HCT116 (cell line): ENCODE measurements around the gene C9orf78. TPM values are rescaled to one million over a fixed set of nuclear protein-coding genes. Genes with fewer than 3 reads are reported as not detected.

Source experiments
- ATAC-seq: fragments of 200-7000 bp; cut with Tn5 transposase; 2 replicates; pipeline ENCODE4 v1.9.1; 2020; ENCODE audit warnings: mild to moderate bottlenecking, moderate library complexity
- BruUV-seq: library from RNA; stranded (reverse); fragments of 400-500 nt; replicated peaks from 2 replicates; lab custom pipeline; 2021; lab: Mats Ljungman, UMichigan
- CTCF ChIA-PET: fragments of 300-600 bp; sonication (Branson Sonifier 250); formaldehyde crosslinking; loops from one replicate; lab custom pipeline; 2021; ENCODE audit warnings: antibody characterized with exemption; lab: Charles Lee
- POLR2A ChIA-PET: fragments of 300-600, 350-600 bp; sonication (Branson Sonifier 250); formaldehyde crosslinking; loops from one replicate; lab custom pipeline; 2021; ENCODE audit warnings: antibody characterized with exemption; lab: Charles Lee
- RAD21 ChIA-PET, 2 experiments: fragments of 300-600 bp; sonication (Branson Sonifier 250); formaldehyde crosslinking; loops; one replicate each; lab custom pipeline; 2023; ENCODE audit warnings: low total read pairs in 2 of 2; ENCODE audit not compliant: uncharacterized antibody in 2 of 2, unreplicated experiment in 2 of 2, low non-redundant PET in 1 of 2; lab: Charles Lee
- DNase-seq: peaks from one replicate; pipeline ENCODE4 v3.0.0-alpha.2; 2010; ENCODE audit warnings: low read depth, low spot score
- H2AFZ ChIP-seq: fragments of 200-600 bp; shearing (Covaris generic), sonication (generic); 2 replicates; pipeline ENCODE4 v1.6.1; 2017; ENCODE audit warnings: low read depth, mixed run types, mixed read lengths, antibody characterized with exemption, low read length; ENCODE audit not compliant: poor library complexity, severe bottlenecking
- H3K27ac ChIP-seq: 2 replicates; pipeline ENCODE4 v1.5.1; 2012; ENCODE audit warnings: low read depth, low read length
- H3K27me3 ChIP-seq: fragments of 200-600 bp; sonication (generic); 2 replicates; pipeline ENCODE4 v1.6.1; 2016; ENCODE audit warnings: mixed run types, low read length, mixed read lengths; ENCODE audit not compliant: insufficient read depth
- H3K36me3 ChIP-seq, 2 experiments: fragments of 200-500 bp in 1 of 2; fragments of 200-600 bp in 1 of 2; sonication (Bioruptor generic) in 1 of 2; sonication (generic) in 1 of 2; 2 replicates each; pipeline versions ENCODE4 v1.5.1 to v1.6.1; 2014 to 2016; ENCODE audit warnings: low read length in 2 of 2, inconsistent platforms in 1 of 2, mixed read lengths in 1 of 2, mixed run types in 1 of 2; ENCODE audit not compliant: insufficient read depth in 2 of 2, control insufficient read depth in 1 of 2
- H3K4me1 ChIP-seq, 2 experiments: fragments of 200-600 bp in 1 of 2; sonication (generic) in 1 of 2; 2 replicates each; pipeline versions ENCODE4 v1.5.1 to v1.6.1; 2012 to 2017; ENCODE audit warnings: low read length in 2 of 2, inconsistent platforms in 1 of 2, mild to moderate bottlenecking in 1 of 2, mixed read lengths in 1 of 2, mixed run types in 1 of 2, moderate library complexity in 1 of 2; ENCODE audit not compliant: insufficient read depth in 2 of 2, control insufficient read depth in 1 of 2
- H3K4me2 ChIP-seq: fragments of 200-600 bp; sonication (generic); 2 replicates; pipeline ENCODE4 v1.6.1; 2017; ENCODE audit warnings: mixed run types, low read length, mixed read lengths
- H3K4me3 ChIP-seq, 2 experiments: fragments of 200-600 bp in 1 of 2; sonication (generic) in 1 of 2; replicated peaks in 1 of 2; 2 replicates each; pipeline ENCODE4 v1.5.1; 2011 to 2016; ENCODE audit warnings: low read length in 2 of 2, control low read depth in 1 of 2, low read depth in 1 of 2, mild to moderate bottlenecking in 1 of 2, mixed read lengths in 1 of 2, mixed run types in 1 of 2
- H3K79me2 ChIP-seq: fragments of 200-600 bp; sonication (generic); 2 replicates; pipeline ENCODE4 v1.6.1; 2017; ENCODE audit warnings: mild to moderate bottlenecking, mixed run types, low read length, moderate library complexity, mixed read lengths; ENCODE audit not compliant: insufficient read depth
- H3K9ac ChIP-seq: fragments of 200-600 bp; sonication (generic); 2 replicates; pipeline ENCODE4 v1.6.1; 2016; ENCODE audit warnings: low read length, mixed read lengths
- H3K9me2 ChIP-seq: fragments of 200-600 bp; sonication (generic), shearing (Covaris generic); 2 replicates; pipeline ENCODE4 v1.6.1; 2017; ENCODE audit warnings: mixed run types, mild to moderate bottlenecking, moderate library complexity; ENCODE audit not compliant: insufficient read depth
- H3K9me3 ChIP-seq, 2 experiments: fragments of 200-500 bp in 1 of 2; fragments of 200-600 bp in 1 of 2; sonication (Bioruptor generic) in 1 of 2; sonication (generic) in 1 of 2; 2 replicates each; pipeline ENCODE4 v1.6.1; 2014 to 2017; ENCODE audit warnings: low read length in 2 of 2, mixed read lengths in 2 of 2, inconsistent platforms in 1 of 2, low read depth in 1 of 2, mild to moderate bottlenecking in 1 of 2, mixed run types in 1 of 2, moderate library complexity in 1 of 2; ENCODE audit not compliant: control insufficient read depth in 1 of 2, insufficient read depth in 1 of 2
- H4K20me1 ChIP-seq: fragments of 200-600 bp; sonication (generic), shearing (Covaris generic); 2 replicates; pipeline ENCODE4 v1.6.1; 2017; ENCODE audit warnings: mixed run types, mild to moderate bottlenecking, moderate library complexity; ENCODE audit not compliant: insufficient read depth
- FOSL1 ChIP-seq: IDR thresholded peaks from 2 replicates; pipeline ENCODE4 v1.6.1; 2012; ENCODE audit warnings: low read depth
- JUND ChIP-seq: IDR thresholded peaks from 2 replicates; pipeline ENCODE4 v1.6.1; 2012
- POLR2A ChIP-seq: IDR thresholded peaks from 2 replicates; pipeline ENCODE4 v1.7.0; 2011; ENCODE audit warnings: borderline replicate concordance; ENCODE audit not compliant: insufficient read depth, insufficient read length; ENCODE audit errors: extremely low read depth
- RAD21 ChIP-seq: IDR thresholded peaks from 2 replicates; pipeline ENCODE4 v1.6.1; 2012; ENCODE audit warnings: low read depth, mild to moderate bottlenecking
- TCF7L2 ChIP-seq: IDR thresholded peaks from 2 replicates; pipeline ENCODE4 v1.7.0; 2011; ENCODE audit warnings: borderline replicate concordance, inconsistent platforms; ENCODE audit not compliant: insufficient read depth, insufficient read length; ENCODE audit errors: extremely low read depth
- YY1 ChIP-seq: IDR thresholded peaks from 2 replicates; pipeline ENCODE4 v1.6.1; 2011; ENCODE audit warnings: low read length, low read depth, moderate library complexity, mild to moderate bottlenecking; ENCODE audit not compliant: insufficient replicate concordance; ENCODE audit errors: extremely low read depth
- intact Hi-C: fragments of 100-400 bp; cut with micrococcal nuclease; formaldehyde crosslinking; loops from 2 replicates; pipeline ENCODE4 v1.10.0; 2022
- total RNA-seq: library from RNA; stranded (reverse); gene quantifications from one replicate; pipeline ENCODE4 v1.2.1, GENCODE V29; 2021; ENCODE audit not compliant: unreplicated experiment
- TF ChIP-seq, protein P1 (sequence below): IDR thresholded peaks from 2 replicates; pipeline ENCODE4 v1.6.1; 2011; ENCODE audit warnings: mild to moderate bottlenecking, low read length, moderate library complexity; ENCODE audit not compliant: insufficient replicate concordance; ENCODE audit errors: extremely low read depth
- TF ChIP-seq, protein P2 (sequence below): IDR thresholded peaks from 2 replicates; pipeline ENCODE4 v1.6.1; 2012

The C9orf78 gene
- total RNA-seq, 1 experiment from 2014 or later, result 41.4 TPM

DNA sequence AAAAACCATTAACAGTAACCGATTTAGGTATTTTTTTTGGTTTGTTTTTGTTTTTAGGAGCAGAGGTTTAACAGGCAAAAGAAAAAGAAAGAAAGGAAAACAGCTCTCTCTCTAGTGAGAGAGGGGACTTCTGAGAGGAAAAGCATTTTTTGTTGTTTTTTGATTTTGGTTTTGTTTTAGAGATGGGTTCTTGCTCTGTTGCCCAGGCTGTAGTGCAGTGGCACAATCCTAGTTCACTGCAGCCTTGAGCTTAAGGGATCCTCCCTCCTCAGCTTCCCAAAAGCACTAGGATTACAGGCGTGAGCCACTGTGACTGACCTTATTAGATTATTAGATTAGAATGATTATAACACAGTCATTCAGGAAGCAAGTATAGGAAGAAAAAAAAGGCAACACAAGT lies 10.3 kb upstream of the C9orf78 start:
- TF ChIP-seq, protein P1, sequence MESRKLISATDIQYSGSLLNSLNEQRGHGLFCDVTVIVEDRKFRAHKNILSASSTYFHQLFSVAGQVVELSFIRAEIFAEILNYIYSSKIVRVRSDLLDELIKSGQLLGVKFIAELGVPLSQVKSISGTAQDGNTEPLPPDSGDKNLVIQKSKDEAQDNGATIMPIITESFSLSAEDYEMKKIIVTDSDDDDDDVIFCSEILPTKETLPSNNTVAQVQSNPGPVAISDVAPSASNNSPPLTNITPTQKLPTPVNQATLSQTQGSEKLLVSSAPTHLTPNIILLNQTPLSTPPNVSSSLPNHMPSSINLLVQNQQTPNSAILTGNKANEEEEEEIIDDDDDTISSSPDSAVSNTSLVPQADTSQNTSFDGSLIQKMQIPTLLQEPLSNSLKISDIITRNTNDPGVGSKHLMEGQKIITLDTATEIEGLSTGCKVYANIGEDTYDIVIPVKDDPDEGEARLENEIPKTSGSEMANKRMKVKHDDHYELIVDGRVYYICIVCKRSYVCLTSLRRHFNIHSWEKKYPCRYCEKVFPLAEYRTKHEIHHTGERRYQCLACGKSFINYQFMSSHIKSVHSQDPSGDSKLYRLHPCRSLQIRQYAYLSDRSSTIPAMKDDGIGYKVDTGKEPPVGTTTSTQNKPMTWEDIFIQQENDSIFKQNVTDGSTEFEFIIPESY, result no peak
- TF ChIP-seq, protein P2, sequence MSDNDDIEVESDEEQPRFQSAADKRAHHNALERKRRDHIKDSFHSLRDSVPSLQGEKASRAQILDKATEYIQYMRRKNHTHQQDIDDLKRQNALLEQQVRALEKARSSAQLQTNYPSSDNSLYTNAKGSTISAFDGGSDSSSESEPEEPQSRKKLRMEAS, result no peak
- TF ChIP-seq JUND (no peak), YY1 (no peak), FOSL1 (no peak), TCF7L2 (no peak), RAD21 (no peak)
- Histone ChIP-seq H3K27ac (no peak overlapping the region), H3K4me3 (no peak overlapping the region), H2AFZ (no peak overlapping the region), H3K27me3 (no peaks in the 10 kb centered on the region), H3K79me2 (no peaks in the 10 kb centered on the region), H3K9ac (no peak overlapping the region), H3K9me3 (no peaks in the 10 kb centered on the region), H3K36me3 (no peaks in the 10 kb centered on the region), H3K4me1 (no peaks in the 10 kb centered on the region), H3K9me2 (no peaks in the 10 kb centered on the region), H4K20me1 (no peaks in the 10 kb centered on the region), H3K4me2 (no peak overlapping the region)
- DNase-seq (no peak), ATAC-seq (no peak)
- RAD21 ChIA-PET, result no interaction called here
- POLR2A ChIA-PET, result no interaction called here
- intact Hi-C loops, result no loop called here
- CTCF ChIA-PET, result no interaction called here
- BruUV-seq, result no TSS peak

DNA sequence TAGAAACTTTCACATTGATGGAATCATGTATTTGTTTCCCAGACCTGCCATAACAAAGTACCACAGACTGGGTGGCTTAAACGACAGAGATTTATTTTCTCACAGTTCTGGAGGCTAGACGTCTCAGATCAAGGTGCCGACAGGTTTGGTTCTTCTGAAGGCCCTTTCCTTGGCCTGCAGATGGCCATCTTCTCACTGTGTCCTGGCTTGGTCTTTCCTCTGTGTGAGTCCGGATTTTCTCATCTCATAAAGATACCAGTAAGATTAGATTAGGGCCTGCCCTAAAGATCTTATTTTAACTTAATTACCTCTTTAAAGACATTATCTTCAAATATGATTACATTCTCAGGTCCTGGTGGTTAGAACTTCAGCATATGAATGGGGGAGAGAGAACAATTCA lies 6.0 kb upstream of the C9orf78 start:
- no peak for ATAC-seq
- Histone ChIP-seq H3K4me3 (no peak overlapping the region), H2AFZ (no peak overlapping the region), H3K27ac (no peak overlapping the region), H3K27me3 (no peaks in the 10 kb centered on the region), H3K9me2 (no peaks in the 10 kb centered on the region), H3K79me2 (no peaks in the 10 kb centered on the region), H3K4me1 (peaks cover 4 to 7% of the 10 kb centered on the region in 2 experiments; a peak in 2 of 4 replicates), H3K9ac (no peak overlapping the region), H4K20me1 (no peaks in the 10 kb centered on the region), H3K4me2 (no peak overlapping the region), H3K9me3 (no peaks in the 10 kb centered on the region), H3K36me3 (no peaks in the 10 kb centered on the region)
- no peak for DNase-seq
- CTCF ChIA-PET, result no interaction called here
- RAD21 ChIA-PET, result no interaction called here
- intact Hi-C loops, result no loop called here
- TF ChIP-seq RAD21 (peak; percentile 13; the same call in 1 of the 2 replicates), POLR2A (no peak)
- POLR2A ChIA-PET, result interaction anchor here (0.7 kb wide), 1 partner anchor 132 kb away, joined by 3 read pairs; no protein-coding TSS in a partner anchor
- BruUV-seq, result no TSS peak
